ENCODE data around the gene TESK1.

DNA sequence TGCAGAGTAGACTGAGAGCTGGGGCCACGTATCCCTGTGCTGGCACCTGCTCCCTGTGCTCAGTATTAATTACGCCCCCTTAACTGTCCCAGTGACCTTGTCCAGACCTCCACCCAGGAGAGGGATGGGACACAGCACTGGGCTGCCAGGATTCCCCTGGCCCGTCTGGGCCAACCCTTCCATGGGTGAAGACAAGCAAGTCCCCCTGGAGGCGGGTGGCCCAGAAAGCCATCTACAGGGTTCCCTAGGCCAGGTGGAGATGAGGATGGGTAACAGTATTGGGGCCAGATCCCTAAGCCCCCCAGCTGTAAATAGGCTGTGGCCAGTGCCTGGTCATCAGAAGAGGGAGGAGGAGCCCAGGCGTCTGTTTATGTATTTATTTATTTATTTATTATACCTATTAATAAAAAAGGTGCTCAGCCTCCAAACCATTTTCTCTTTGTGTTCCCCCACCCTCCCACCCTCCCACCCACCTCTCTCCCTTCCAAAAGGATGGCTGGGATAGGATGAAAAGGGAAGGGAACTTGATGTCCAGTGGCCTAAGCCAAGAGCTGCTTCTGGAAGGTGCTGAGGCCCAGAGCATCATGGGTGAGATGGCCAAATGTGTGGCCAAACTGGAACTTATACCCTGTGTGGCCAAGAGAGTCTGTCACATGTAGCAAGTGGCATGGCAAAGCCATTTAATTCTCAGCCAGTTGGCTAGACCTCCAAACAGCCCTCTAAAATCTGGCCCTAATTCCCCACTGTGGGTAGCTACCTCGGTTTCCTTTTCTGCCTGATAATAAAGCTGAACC is 43.4 kb upstream of the TESK1 start:
- TF ChIP-seq, protein P1, sequence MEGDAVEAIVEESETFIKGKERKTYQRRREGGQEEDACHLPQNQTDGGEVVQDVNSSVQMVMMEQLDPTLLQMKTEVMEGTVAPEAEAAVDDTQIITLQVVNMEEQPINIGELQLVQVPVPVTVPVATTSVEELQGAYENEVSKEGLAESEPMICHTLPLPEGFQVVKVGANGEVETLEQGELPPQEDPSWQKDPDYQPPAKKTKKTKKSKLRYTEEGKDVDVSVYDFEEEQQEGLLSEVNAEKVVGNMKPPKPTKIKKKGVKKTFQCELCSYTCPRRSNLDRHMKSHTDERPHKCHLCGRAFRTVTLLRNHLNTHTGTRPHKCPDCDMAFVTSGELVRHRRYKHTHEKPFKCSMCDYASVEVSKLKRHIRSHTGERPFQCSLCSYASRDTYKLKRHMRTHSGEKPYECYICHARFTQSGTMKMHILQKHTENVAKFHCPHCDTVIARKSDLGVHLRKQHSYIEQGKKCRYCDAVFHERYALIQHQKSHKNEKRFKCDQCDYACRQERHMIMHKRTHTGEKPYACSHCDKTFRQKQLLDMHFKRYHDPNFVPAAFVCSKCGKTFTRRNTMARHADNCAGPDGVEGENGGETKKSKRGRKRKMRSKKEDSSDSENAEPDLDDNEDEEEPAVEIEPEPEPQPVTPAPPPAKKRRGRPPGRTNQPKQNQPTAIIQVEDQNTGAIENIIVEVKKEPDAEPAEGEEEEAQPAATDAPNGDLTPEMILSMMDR (IDR thresholded peaks at IDR 0.05): no peak
- no peak for TF ChIP-seq POLR2A (IDR thresholded peaks at IDR 0.05)
